ENCODE results near the gene CAMK2D. TPM values are rescaled to one million over a fixed set of nuclear protein-coding genes. Genes with fewer than 3 reads are reported as not detected.

CAMK2D gene
- total RNA-seq, 4 donors from 2014 or later = 57.3 to 78.4 (median 61.8) TPM

Small RNA genes within 50 kb of the gene (small RNA-seq; reads per million reads assigned to genes)
- gene RN7SL184P (not detected), gene RNU1-138P (not detected)

Other genes with a start within 250 kb of the CAMK2D start
- gene ARSJ, start 217.9 kb upstream of the CAMK2D start, total RNA-seq = 1 to 10 TPM; 1.6 to 3.4 (median 2.7) TPM

All from thyroid gland (tissue), 4 donors.